GM18505 (cell line): ENCODE measurements around the gene IGFL4.

ENCODE experiments used
- ATAC-seq: cut with Tn5 transposase; IDR thresholded peaks from one replicate; pipeline ENCODE4 v1.9.1; 2021; ENCODE audit not compliant: unreplicated experiment
- POLR2A ChIP-seq: IDR thresholded peaks from 4 replicates; pipeline ENCODE4 v1.6.1; 2011; ENCODE audit warnings: borderline replicate concordance; ENCODE audit not compliant: insufficient read depth, insufficient read length; ENCODE audit errors: extremely low read depth

IGFL4 gene

DNA sequence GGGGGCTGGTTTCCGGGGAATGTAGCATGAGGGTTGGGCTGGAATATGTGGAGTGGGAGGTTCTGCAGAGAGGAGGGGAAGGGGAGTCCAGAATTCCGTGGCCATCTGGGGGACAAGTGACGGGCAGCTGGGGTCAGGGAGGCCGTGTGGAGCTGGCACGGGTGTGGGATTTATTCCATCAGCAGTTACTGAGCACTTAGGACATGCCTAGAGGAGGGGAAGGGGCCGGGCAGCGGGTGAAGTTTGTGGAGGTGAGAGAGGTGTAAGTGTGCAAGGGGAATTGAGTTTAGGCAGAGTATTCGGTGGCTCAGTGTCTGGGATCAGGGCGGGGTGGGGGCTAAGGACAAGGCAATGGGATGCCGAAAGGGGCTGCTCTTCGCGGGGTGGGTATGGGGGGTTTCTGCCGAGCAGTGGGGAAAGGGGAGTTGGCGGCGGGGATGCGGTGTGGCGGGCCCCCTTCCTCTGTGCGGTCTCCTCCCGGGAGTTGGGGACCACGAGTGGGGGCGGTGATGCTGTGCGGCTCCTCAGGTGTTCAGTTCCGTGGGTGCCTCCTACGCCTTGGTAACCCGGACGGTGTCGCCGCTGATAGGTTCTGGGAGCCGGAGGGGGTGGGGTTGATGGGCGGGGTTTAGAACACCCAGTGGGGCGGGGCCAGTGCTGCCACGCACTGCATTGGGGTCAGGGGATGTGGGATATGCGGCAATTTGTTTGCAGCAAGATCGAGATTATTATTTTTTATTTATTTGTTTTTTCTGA lies 40.1 kb downstream of the IGFL4 start:
- no peak for ATAC-seq
- TF ChIP-seq POLR2A: no peak

DNA sequence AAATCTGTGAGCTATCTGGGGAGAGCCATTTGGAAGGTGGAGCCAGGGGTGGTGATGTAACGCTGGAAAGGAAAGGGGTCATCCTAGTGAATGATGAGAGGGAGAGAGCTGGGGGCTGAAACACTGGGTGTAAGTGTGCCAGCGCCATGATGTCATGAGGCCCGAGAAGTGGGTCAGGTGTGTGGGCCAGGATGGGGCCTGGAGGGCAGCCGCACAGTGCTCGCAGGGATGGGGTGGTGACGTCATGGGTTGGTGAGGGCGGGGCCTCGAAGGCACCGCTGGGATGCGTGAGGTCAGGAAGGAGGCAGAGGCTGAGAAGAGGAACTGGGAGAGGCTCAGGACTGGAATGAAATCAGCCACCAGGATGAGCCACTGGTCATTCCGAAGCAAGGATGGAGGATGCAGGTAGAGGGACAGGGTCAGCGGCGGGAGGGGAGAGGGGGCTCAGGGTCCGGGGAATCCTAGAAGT lies 41.1 kb downstream of the IGFL4 start:
- no peak for TF ChIP-seq POLR2A
- ATAC-seq: no peak

DNA sequence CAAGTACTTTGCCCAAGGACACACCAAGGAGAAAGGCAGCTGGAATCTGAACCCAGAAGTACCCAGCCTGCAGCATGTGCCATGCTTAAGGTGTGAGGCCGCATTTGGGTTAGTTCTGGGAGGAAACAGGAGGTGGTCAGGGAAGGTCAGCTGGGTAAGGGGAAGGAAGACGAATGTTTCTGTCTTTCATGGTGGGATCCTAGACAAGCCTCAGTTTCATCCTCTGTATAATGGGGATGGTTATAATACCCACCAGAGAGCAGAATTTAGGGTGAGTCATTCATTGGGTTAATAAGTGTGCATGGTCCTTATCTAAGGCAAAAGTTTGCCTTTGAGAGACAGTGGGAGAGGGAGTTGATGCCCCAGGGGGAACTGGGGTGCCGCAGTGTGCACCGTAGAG lies 42.0 kb downstream of the IGFL4 start:
- no peak for ATAC-seq
- TF ChIP-seq POLR2A: no peak

DNA sequence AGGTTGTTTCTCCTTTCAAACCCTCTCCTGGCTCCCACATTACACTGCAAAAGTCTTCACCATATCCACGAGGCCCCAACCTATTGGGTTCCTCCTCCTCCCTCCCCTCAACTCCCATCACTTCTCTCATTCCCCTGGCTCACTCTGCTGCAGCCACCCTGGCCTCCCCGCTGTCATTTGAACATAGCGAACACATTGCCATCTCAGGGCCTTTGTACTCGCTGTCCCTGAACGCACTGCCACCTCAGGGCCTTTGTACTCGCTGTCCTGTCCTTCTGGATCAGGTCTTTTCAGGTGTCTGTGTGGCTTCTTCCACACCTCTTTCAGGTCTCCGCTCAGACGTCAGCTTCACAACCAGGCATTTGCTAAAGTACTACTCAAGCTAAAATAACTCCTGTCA lies 43.9 kb downstream of the IGFL4 start:
- TF ChIP-seq POLR2A: no peak
- no peak for ATAC-seq

DNA sequence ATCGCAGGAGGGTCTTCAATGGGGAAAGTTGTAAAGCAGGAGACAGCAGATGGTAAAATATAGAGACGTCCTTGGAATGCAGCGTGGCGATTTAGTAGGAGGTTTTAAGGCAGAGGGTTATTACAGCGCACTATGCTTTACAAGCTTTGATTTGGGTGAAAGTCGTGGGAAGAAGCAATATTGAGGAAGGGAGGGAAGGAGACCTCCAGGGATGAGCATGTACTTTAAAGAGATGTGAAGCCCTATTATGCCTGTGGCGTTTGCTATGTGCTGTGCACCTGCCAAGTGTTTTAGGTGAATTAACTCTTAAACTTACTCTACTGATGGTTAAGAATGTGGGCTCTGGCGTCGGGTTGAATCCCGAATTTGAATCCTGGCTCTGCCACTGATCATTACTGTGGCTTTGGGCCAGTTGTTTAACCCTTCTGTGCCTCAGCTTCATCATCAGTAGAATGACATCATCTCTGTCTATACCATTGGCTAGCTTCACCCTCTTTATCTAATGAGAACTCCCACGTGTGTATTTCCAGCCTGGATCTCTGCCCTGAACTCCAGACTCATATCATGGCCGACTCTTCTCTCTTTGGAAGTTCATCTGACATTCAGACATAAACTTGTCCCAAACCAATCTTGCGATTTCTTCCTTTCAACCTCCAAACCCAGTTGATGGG lies 45.0 kb downstream of the IGFL4 start:
- no peak for ATAC-seq
- no peak for TF ChIP-seq POLR2A

DNA sequence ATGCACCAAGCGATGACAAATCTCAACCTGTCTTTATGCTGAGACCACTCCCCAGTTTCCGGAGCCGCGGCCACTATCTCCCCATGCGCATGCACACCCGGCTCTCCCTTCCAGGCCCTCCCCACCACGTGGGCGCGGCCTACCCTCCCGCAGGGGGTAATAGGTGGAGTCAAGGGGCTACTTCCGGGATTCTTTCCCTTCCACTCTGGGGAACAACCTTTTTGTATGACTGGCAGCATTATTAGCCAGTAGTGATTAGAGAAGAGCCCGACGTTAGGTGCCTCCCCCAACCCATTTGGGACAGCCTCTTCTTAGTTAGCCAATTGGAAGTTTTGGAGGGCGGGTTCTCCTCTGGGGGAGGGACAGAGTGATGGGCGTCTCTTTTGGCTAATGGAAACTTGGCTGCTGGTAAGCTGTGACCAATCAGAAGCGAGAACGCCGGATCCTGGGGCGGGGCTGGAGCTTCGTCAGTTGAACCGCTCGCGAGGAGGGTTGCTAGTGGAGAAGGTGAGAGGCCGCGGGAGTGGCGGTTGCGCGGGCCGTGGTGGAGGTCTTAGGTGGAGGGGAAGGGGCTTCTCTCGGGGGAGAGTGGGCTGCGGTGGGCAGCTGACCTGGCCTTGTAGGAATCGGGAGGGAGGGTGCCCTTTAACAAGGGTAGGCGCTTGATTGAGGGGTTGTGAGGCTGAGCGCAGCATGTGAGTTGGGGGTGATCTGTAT lies 45.6 kb downstream of the IGFL4 start, which contains the start of gene CCDC61:
Gene CCDC61 (plus strand): TSS at position 470 of the 717 bp plus-strand sequence. CDS start 7,552 bp downstream, outside the sequence.
- TF ChIP-seq POLR2A: peak; percentile 90
- ATAC-seq: peak; percentile 93

DNA sequence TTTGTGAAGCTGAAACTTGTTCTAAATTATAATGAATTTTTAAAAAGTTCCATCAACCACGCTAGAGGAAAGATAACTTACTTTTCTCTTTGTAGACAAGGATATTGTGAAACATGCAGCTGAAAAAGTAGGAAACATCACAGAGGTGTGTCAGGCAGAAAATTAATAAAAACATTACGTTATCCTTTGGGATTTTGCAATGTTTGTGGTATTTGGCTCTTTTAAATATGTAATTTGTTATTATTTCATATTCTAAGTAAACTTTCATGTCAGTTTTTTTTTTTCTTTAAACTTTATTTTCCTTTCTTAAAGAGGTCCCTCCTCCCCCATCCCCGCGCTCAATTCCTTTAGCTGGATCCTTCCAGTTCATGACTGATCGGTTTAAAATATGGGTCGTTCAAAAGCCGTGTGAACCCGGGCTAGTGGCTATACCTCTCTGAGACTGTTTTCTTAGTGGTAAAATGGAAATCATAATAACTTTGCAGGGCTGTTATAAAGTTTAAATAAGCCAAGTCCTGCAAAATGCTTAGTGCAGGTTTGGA lies 46.3 kb downstream of the IGFL4 start:
- TF ChIP-seq POLR2A: no peak
- peak; percentile 2 for ATAC-seq

DNA sequence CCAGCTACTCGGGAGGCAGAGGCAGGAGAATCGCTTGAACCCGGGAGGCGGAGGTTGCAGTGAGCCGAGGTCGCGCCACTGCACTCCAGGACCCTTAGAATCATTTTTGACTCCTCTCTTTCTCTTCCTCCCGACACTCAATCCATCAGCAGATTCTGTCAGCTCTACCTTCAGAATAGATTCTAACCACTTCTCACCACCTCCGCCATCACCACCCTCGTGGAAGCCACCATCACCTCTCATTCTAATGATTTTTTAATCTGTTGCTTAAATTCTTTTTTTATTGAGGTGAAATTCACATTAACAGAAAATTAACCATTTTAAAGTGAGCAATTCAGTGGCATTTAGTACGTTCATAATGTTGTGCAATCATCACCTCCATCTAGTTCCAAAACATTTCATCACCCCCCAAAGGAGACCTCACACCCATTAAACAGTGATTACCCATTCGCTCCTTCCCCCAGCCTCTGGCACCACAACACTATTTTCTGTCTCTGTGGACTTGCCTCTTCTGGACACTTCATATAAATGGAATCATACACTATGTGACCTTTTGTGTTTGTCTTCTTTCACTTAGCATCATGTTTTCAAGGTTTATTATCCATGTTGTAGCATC lies 50.6 kb downstream of the IGFL4 start:
- TF ChIP-seq POLR2A: no peak
- ATAC-seq: no peak
